Esophagus squamous epithelium (tissue), 5 donors: Measurements from ENCODE around the gene BICC1. TPM values are rescaled to one million over a fixed set of nuclear protein-coding genes. Genes with fewer than 3 reads are reported as not detected.

Source experiments
- DNase-seq: peaks from one replicate; lab custom pipeline; 2025; lab: John Stamatoyannopoulos, UW
- H3K27ac ChIP-seq, 4 donors: fragments of 200-600 bp; sonication (generic); one replicate each; pipeline ENCODE4 v1.5.1; 2016 to 2019; ENCODE audit warnings: mild to moderate bottlenecking in 1 of 4
- H3K27me3 ChIP-seq, 4 donors: fragments of 200-600 bp; sonication (generic); 1 replicate in 3 of 4; 2 replicates in 1 of 4; pipeline versions ENCODE4 v1.5.1 to v1.6.0; 2017 to 2021; ENCODE audit warnings: antibody characterized with exemption in 1 of 4
- H3K36me3 ChIP-seq, 3 donors: fragments of 200-600 bp; sonication (generic); one replicate each; pipeline ENCODE4 v1.5.1; 2016 to 2019
- H3K4me1 ChIP-seq, 3 donors: fragments of 200-600 bp; sonication (generic); one replicate each; pipeline ENCODE4 v1.5.1; 2017 to 2019
- H3K4me3 ChIP-seq, 4 donors: fragments of 200-600 bp; sonication (generic); 1 replicate in 3 of 4; 2 replicates in 1 of 4; pipeline ENCODE4 v1.5.1; 2016 to 2019; ENCODE audit warnings: mild to moderate bottlenecking in 2 of 4, moderate library complexity in 1 of 4
- H3K9me3 ChIP-seq, 3 donors: fragments of 200-600 bp; sonication (generic); one replicate each; pipeline ENCODE4 v1.5.1; 2016 to 2019
- POLR2A ChIP-seq, 4 donors: fragments of 450-650 bp; IDR thresholded peaks; one replicate each; pipeline ENCODE4 v1.6.1; 2017; ENCODE audit warnings: antibody characterized with exemption in 4 of 4, mild to moderate bottlenecking in 4 of 4, moderate library complexity in 3 of 4
- WGBS, 2 donors: methylation state at CpG; one replicate each; pipeline ENCODE4 v1.1.5; 2018; 5-methylcytosine and 5-hydroxymethylcytosine counted together
- intact Hi-C: fragments of 100-400 bp; cut with DNase I; formaldehyde crosslinking; loops from one replicate; pipeline ENCODE4 v1.15.0; 2022
- total RNA-seq, 4 donors: library from RNA; depleted of rRNA; stranded (reverse); fragments of >200 nt; gene quantifications; one replicate each; pipeline ENCODE4 v1.1.0, GENCODE V29; 2016
- TF ChIP-seq, protein P1 (sequence below), 6 experiments: fragments of 450-650 bp in 4 of 6; fragments of 200-600 bp in 2 of 6; sonication (generic) in 2 of 6; IDR thresholded peaks; one replicate each; pipeline ENCODE4 v1.5.1; 2016 to 2019; ENCODE audit warnings: antibody characterized with exemption in 6 of 6, mild to moderate bottlenecking in 4 of 6, moderate library complexity in 4 of 6
- donor health status: DM: yes; HTN: yes; CAD: no.

The BICC1 gene, protein sequence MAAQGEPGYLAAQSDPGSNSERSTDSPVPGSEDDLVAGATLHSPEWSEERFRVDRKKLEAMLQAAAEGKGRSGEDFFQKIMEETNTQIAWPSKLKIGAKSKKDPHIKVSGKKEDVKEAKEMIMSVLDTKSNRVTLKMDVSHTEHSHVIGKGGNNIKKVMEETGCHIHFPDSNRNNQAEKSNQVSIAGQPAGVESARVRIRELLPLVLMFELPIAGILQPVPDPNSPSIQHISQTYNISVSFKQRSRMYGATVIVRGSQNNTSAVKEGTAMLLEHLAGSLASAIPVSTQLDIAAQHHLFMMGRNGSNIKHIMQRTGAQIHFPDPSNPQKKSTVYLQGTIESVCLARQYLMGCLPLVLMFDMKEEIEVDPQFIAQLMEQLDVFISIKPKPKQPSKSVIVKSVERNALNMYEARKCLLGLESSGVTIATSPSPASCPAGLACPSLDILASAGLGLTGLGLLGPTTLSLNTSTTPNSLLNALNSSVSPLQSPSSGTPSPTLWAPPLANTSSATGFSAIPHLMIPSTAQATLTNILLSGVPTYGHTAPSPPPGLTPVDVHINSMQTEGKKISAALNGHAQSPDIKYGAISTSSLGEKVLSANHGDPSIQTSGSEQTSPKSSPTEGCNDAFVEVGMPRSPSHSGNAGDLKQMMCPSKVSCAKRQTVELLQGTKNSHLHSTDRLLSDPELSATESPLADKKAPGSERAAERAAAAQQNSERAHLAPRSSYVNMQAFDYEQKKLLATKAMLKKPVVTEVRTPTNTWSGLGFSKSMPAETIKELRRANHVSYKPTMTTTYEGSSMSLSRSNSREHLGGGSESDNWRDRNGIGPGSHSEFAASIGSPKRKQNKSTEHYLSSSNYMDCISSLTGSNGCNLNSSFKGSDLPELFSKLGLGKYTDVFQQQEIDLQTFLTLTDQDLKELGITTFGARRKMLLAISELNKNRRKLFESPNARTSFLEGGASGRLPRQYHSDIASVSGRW
- 1 to 10 TPM in 2 of 4 donors, under 1 TPM in 2; 0.11 to 8.2 (median 2.0) TPM for total RNA-seq

DNA sequence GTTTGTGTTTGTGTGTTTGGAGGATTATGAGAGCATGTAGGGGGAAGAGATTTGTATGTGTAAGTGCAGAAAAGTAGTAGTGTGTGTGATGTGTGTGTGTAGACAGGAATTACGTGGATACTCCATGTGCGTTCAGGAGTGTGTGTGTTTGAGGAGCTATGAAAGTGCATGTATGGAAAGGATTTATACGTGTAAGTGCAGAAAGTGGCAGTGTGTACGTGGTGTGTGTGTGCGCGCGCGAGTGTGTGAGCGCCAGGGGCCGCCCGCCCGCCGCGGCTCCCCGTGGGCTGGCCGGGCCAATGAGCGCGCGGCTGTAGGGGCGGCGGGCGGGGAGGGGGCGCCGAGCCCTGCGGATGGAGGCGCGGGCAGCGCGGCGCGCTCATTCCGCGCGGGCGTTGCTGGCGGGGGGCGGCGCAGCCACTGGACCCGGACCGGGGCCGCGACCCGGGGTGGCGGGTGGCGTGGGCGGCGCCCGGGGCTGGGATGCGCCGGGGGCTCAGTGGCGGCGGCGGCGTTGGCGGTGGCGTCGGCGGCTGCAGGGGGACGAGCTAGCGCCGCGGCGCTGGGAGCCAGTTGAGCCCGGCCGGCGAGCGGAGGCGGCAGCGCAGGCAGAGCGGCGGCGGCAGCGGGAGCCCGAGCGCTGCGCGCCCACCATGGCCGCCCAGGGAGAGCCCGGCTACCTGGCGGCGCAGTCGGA is at the start of gene BICC1:
BICC1 (plus strand) TSS at position 382 of the 697 bp plus-strand sequence; CDS start at position 654, 272 bp downstream.
- 0% methylated on average over 7 to 20 of the region's 82 CpGs for WGBS, 2 donors
- no peak for TF ChIP-seq POLR2A (IDR thresholded peaks at IDR 0.05)
- TF ChIP-seq, protein P1, sequence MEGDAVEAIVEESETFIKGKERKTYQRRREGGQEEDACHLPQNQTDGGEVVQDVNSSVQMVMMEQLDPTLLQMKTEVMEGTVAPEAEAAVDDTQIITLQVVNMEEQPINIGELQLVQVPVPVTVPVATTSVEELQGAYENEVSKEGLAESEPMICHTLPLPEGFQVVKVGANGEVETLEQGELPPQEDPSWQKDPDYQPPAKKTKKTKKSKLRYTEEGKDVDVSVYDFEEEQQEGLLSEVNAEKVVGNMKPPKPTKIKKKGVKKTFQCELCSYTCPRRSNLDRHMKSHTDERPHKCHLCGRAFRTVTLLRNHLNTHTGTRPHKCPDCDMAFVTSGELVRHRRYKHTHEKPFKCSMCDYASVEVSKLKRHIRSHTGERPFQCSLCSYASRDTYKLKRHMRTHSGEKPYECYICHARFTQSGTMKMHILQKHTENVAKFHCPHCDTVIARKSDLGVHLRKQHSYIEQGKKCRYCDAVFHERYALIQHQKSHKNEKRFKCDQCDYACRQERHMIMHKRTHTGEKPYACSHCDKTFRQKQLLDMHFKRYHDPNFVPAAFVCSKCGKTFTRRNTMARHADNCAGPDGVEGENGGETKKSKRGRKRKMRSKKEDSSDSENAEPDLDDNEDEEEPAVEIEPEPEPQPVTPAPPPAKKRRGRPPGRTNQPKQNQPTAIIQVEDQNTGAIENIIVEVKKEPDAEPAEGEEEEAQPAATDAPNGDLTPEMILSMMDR (IDR thresholded peaks at IDR 0.05), result no peak
- intact Hi-C loops, result no loop called here
- H3K4me1 ChIP-seq, result peaks cover 0 to 22% (median 18%) of the 10 kb centered on the region in 3 donors
- DNase-seq, result no peak
- H3K36me3 ChIP-seq, result no peaks in the 10 kb centered on the region
- no peaks in the 10 kb centered on the region for H3K9me3 ChIP-seq
- H3K27ac ChIP-seq, result peak within 1 kb of the TSS; percentile 60 to 89 (median 74)
- H3K4me3 ChIP-seq, result peak within 1 kb of the TSS; percentile 40 to 79 (median 55)
- H3K27me3 ChIP-seq, result peaks cover 0 to 50% (median 0%) of the 10 kb centered on the region in 4 donors

DNA sequence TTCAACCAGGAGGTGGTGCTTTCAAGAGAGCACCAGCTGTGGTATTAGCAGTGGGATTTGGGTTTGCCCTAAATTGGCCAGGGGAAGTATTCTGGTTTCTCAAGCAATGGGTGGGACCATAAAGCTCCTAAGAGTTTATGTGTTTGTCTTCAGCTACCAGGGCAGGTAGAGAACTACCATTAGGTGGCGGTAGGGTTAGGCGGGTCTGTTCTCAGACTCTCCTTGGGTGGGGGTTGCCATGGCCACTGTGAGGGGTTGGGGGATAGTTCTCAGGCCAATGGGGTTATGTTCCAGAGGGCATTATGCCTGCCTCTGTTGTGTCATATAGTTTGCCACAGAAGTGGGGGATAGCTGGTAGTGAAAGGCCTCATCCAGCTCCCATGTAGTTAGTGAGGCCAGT is 47.7 kb upstream of the BICC1 start:
- no peak overlapping the region for H3K27ac ChIP-seq
- H3K9me3 ChIP-seq, result no peaks in the 10 kb centered on the region
- no peak for DNase-seq
- intact Hi-C loops, result no loop called here
- H3K36me3 ChIP-seq, result no peaks in the 10 kb centered on the region
- no peaks in the 10 kb centered on the region for H3K27me3 ChIP-seq
- WGBS, 2 donors, result 100% methylated on average over 2 of the region's 2 CpGs; no CpG with 5 or more reads in 1 of the 2 donors
- TF ChIP-seq, protein P1 (IDR thresholded peaks at IDR 0.05), result no peak
- no peak for TF ChIP-seq POLR2A (IDR thresholded peaks at IDR 0.05)
- H3K4me1 ChIP-seq, result no peaks in the 10 kb centered on the region
- H3K4me3 ChIP-seq, result no peak overlapping the region

DNA sequence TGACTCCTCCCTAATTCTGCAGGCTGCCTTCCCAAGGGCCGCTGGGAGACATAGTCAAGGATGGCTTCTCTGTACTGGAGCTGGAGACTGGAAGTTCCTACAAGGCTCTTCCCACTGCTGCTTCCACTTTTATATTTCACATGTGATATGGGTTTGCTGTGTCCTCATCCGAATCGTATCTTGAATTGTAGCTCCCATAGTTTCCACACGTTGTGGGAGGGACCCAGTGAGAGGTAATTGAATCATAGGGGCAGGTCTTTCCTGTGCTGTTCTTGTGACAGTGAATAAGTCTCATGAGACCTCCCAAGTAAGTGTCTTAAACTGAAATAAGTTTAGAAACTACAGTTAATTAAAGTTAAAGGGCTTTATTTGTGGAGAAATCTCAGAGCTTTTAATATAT is 47.0 kb upstream of the BICC1 start:
- no peak for TF ChIP-seq POLR2A (IDR thresholded peaks at IDR 0.05)
- TF ChIP-seq, protein P1 (IDR thresholded peaks at IDR 0.05), result no peak
- Histone ChIP-seq H3K27me3 (no peaks in the 10 kb centered on the region), H3K4me1 (no peaks in the 10 kb centered on the region), H3K36me3 (no peaks in the 10 kb centered on the region), H3K27ac (no peak overlapping the region), H3K9me3 (no peaks in the 10 kb centered on the region), H3K4me3 (no peak overlapping the region)
- no peak for DNase-seq
- WGBS, 2 donors, result 74 to 83% methylated on average over 3 to 4 of the region's 4 CpGs
- intact Hi-C loops, result no loop called here

DNA sequence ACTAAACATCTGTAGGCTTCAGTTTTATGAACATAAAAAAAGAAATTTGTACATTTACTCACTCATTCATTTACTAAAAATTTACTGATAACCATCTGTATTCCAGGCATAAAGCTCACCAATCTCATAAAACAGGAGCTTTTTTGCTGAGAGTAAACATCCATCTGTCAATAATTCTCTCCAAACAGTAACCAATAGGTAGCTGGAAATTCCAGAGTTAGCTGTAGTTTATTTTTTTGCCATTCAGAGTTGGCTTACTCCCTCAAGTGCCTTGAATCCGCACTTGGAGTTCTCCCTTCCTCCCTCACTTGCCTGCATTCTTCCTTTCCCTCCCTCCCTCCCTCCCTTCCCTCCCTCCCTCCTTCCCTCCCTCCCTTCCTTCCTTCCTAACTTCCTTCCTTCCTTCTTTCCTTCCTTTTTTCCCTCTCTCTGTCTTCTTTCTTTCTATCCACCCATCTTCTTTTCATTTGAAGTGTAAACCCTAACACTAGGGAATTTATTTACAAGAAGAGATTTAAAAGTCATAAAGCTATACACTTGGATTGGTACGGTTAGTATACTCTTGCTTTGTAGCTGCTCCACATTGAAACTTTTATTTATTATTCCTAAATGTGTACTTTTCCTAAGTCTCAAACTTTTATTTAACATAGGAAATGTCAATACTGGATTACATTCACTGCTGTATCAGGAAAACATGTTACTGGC is 44.6 kb upstream of the BICC1 start:
- intact Hi-C loops, result no loop called here
- H3K4me3 ChIP-seq, result no peak overlapping the region
- H3K27me3 ChIP-seq, result no peaks in the 10 kb centered on the region
- no peak for DNase-seq
- H3K4me1 ChIP-seq, result no peaks in the 10 kb centered on the region
- TF ChIP-seq POLR2A (IDR thresholded peaks at IDR 0.05), result no peak
- TF ChIP-seq, protein P1 (IDR thresholded peaks at IDR 0.05), result no peak
- no peak overlapping the region for H3K27ac ChIP-seq
- H3K9me3 ChIP-seq, result no peaks in the 10 kb centered on the region
- WGBS, 2 donors, result 30 to 37% methylated on average over 2 of the region's 2 CpGs
- no peaks in the 10 kb centered on the region for H3K36me3 ChIP-seq
